MM.1S (cell line): ENCODE results near the gene MTHFD1.

Experiments used
- DNase-seq: peaks from one replicate; pipeline ENCODE4 v3.0.0-alpha.2; 2015
- H2AFZ ChIP-seq: fragments of 300-600 bp; sonication (generic); 2 replicates; pipeline ENCODE4 v1.6.0; 2016; ENCODE audit warnings: antibody characterized with exemption, low read length
- H3F3A ChIP-seq: fragments of 300-600 bp; sonication (generic); 2 replicates; pipeline ENCODE4 v1.6.1; 2016; ENCODE audit warnings: mild to moderate bottlenecking, antibody characterized with exemption, low read length, moderate library complexity, mixed read lengths; ENCODE audit not compliant: insufficient read depth
- H3K27ac ChIP-seq: fragments of 300-600 bp; sonication (generic); 2 replicates; pipeline ENCODE4 v1.5.1; 2016; ENCODE audit warnings: mild to moderate bottlenecking, low read length
- H3K27me3 ChIP-seq: fragments of 300-600 bp; sonication (generic); replicated peaks from 2 replicates; pipeline ENCODE4 v1.6.0; 2016; ENCODE audit warnings: low read length; ENCODE audit not compliant: insufficient read depth
- H3K36me3 ChIP-seq: fragments of 300-600 bp; sonication (generic); replicated peaks from 2 replicates; pipeline ENCODE4 v1.6.1; 2016; ENCODE audit warnings: mild to moderate bottlenecking, low read length, mixed read lengths; ENCODE audit not compliant: insufficient read depth
- H3K4me1 ChIP-seq: fragments of 300-600 bp; sonication (generic); 2 replicates; pipeline ENCODE4 v1.6.1; 2016; ENCODE audit warnings: low read length, mixed read lengths
- H3K4me2 ChIP-seq: fragments of 300-600 bp; sonication (generic); 2 replicates; pipeline ENCODE4 v1.6.0; 2016; ENCODE audit warnings: low read depth, low read length
- H3K4me3 ChIP-seq: fragments of 300-600 bp; sonication (generic); 2 replicates; pipeline ENCODE4 v1.5.1; 2016; ENCODE audit warnings: low read length, mixed read lengths
- H3K79me2 ChIP-seq: fragments of 300-600 bp; sonication (generic); 2 replicates; pipeline ENCODE4 v1.6.1; 2016; ENCODE audit warnings: mixed run types, low read length, mixed read lengths
- H3K9ac ChIP-seq: fragments of 300-600 bp; sonication (generic); 2 replicates; pipeline ENCODE4 v1.6.1; 2016; ENCODE audit warnings: low read length, mixed read lengths
- H3K9me2 ChIP-seq: fragments of 300-600 bp; sonication (generic); replicated peaks from 2 replicates; pipeline ENCODE4 v1.6.1; 2016; ENCODE audit warnings: mild to moderate bottlenecking, low read length, mixed read lengths; ENCODE audit not compliant: insufficient read depth
- H3K9me3 ChIP-seq: fragments of 300-600 bp; sonication (generic); replicated peaks from 2 replicates; pipeline ENCODE4 v1.6.1; 2016; ENCODE audit warnings: mild to moderate bottlenecking, low read length, mixed read lengths; ENCODE audit not compliant: insufficient read depth
- H4K20me1 ChIP-seq: fragments of 300-600 bp; sonication (generic); 2 replicates; pipeline ENCODE4 v1.6.1; 2016; ENCODE audit warnings: mild to moderate bottlenecking, low read length, moderate library complexity, mixed read lengths; ENCODE audit not compliant: insufficient read depth
- EZH2 ChIP-seq: fragments of 300-600 bp; sonication (generic); optimal IDR thresholded peaks from 2 replicates; pipeline ENCODE3; 2017; ENCODE audit warnings: low read depth, mild to moderate bottlenecking, antibody characterized with exemption, low read length, mixed read lengths
- EZH2phosphoT487 ChIP-seq: fragments of 300-600 bp; sonication (generic); IDR thresholded peaks from 2 replicates; pipeline ENCODE4 v1.6.1; 2018; ENCODE audit warnings: antibody characterized with exemption, low read length
- TF ChIP-seq, protein P1 (sequence below): fragments of 300-600 bp; sonication (generic); IDR thresholded peaks from 2 replicates; pipeline ENCODE4 v1.5.1; 2016; ENCODE audit warnings: antibody characterized with exemption, low read length, mixed read lengths

The MTHFD1 gene

DNA sequence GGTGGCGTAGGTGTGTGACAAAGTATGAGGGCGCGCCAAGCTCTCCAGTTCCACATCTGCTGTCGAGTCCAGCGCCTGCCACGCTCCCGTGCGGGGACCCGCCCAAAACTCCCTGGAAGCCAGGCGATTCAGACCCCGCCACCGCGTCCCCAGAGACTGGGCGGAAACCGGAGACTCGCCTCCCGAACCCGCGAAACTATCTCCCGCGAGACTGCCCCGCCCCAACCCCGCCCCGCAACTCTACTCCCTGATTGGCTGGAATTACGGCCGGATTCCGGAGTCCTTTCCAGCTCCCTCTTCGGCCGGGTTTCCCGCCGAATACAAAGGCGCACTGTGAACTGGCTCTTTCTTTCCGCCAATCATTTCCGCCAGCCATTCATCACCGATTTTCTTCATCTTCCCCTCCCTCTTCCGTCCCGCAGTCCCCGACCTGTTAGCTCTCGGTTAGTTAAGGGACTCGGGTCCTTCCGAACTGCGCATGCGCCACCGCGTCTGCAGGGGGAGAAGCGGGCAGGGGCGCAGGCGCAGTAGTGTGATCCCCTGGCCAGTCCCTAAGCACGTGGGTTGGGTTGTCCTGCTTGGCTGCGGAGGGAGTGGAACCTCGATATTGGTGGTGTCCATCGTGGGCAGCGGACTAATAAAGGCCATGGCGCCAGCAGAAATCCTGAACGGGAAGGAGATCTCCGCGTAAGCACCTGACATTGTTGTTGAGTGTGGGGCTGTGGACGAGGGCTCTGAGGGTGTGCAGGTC, at the start of gene MTHFD1:
Gene MTHFD1 (plus strand): TSS at position 572 of the 751 bp plus-strand sequence. CDS start 75 bp downstream, at position 647.
- peak within 1 kb of the TSS; percentile 58; the same call in 1 of the 2 replicates for H3K27ac ChIP-seq
- H4K20me1 ChIP-seq = no peaks in the 10 kb centered on the region
- H3K4me1 ChIP-seq = no peaks in the 10 kb centered on the region
- H3K9ac ChIP-seq = peak within 1 kb of the TSS; percentile 88
- peak within 1 kb of the TSS; percentile 86 for H3K4me3 ChIP-seq
- peak; percentile 93 for DNase-seq
- no peaks in the 10 kb centered on the region for H3K9me2 ChIP-seq
- no peaks in the 10 kb centered on the region for H3K27me3 ChIP-seq
- H2AFZ ChIP-seq = peak within 1 kb of the TSS; percentile 67
- TF ChIP-seq, protein P1, sequence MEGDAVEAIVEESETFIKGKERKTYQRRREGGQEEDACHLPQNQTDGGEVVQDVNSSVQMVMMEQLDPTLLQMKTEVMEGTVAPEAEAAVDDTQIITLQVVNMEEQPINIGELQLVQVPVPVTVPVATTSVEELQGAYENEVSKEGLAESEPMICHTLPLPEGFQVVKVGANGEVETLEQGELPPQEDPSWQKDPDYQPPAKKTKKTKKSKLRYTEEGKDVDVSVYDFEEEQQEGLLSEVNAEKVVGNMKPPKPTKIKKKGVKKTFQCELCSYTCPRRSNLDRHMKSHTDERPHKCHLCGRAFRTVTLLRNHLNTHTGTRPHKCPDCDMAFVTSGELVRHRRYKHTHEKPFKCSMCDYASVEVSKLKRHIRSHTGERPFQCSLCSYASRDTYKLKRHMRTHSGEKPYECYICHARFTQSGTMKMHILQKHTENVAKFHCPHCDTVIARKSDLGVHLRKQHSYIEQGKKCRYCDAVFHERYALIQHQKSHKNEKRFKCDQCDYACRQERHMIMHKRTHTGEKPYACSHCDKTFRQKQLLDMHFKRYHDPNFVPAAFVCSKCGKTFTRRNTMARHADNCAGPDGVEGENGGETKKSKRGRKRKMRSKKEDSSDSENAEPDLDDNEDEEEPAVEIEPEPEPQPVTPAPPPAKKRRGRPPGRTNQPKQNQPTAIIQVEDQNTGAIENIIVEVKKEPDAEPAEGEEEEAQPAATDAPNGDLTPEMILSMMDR = no peak
- no peak for TF ChIP-seq EZH2
- TF ChIP-seq EZH2phosphoT487 = no peak
- peak within 1 kb of the TSS; percentile 77 for H3K4me2 ChIP-seq
- H3F3A ChIP-seq = no peaks in the 10 kb centered on the region
- H3K36me3 ChIP-seq = no peaks in the 10 kb centered on the region
- H3K79me2 ChIP-seq = peaks cover 45% of the 10 kb centered on the region
- H3K9me3 ChIP-seq = no peaks in the 10 kb centered on the region

- peak; percentile 92 for DNase-seq
- H3K4me3 ChIP-seq = peak overlapping the region; percentile 66
- H2AFZ ChIP-seq = peak overlapping the region; percentile 84
- peak overlapping the region; percentile 86; the same call in 1 of the 2 replicates for H3K4me2 ChIP-seq
- peaks cover 5% of the 10 kb centered on the region; the same call in 1 of the 2 replicates for H3F3A ChIP-seq
- H3K27ac ChIP-seq = peak overlapping the region; percentile 75
- H3K4me1 ChIP-seq = peaks cover 12% of the 10 kb centered on the region; the same call in 1 of the 2 replicates
- H3K9ac ChIP-seq = peak overlapping the region; percentile 86
- no peaks in the 10 kb centered on the region for H3K36me3 ChIP-seq
- no peaks in the 10 kb centered on the region for H3K79me2 ChIP-seq
- TF ChIP-seq, protein P1 = no peak
- TF ChIP-seq EZH2phosphoT487 = no peak
- TF ChIP-seq EZH2 = no peak
- no peaks in the 10 kb centered on the region for H3K9me3 ChIP-seq
- no peaks in the 10 kb centered on the region for H3K9me2 ChIP-seq
- no peaks in the 10 kb centered on the region for H3K27me3 ChIP-seq
- no peaks in the 10 kb centered on the region for H4K20me1 ChIP-seq
Measured at GRCh38 chr14:64338616-64339316, 49.4 kb upstream of the MTHFD1 start.

DNA sequence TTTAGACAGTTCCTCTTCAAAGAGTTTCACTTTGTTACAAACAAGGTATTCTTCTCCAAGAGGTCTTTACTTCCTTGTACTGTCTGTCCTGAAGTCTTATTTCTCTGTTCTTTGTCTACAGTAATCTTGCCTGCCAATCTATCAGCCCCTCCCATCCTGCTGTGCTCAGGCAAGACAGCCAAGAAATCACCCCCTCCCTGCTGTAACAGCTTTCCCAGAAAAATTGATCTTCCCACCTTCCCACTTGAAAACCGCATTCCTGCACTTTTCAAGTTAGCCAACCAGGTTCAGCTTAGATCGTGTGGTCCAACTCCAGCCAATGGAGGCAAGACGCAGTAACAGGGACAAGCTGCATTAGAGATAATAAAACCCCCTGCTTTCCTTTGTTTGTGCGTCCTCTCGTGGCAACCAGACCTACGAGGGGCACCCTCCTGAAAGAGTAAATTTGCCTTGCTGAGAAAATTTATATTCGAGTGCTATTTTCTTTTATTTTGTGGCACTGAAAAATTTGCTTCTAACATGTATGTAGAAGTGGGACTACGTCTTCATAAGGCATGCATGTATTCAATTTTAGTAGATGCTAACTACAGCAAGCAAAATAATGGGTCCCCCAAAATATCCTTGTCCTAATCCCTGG, 47.5 kb upstream of the MTHFD1 start:
- Histone ChIP-seq H3K36me3 (no peaks in the 10 kb centered on the region), H3K9ac (no peak overlapping the region), H3K27me3 (no peaks in the 10 kb centered on the region), H3K27ac (no peak overlapping the region), H3F3A (peaks cover 5% of the 10 kb centered on the region; the same call in 1 of the 2 replicates), H3K4me1 (peaks cover 12% of the 10 kb centered on the region; the same call in 1 of the 2 replicates), H3K9me2 (no peaks in the 10 kb centered on the region), H2AFZ (no peak overlapping the region), H3K4me3 (no peak overlapping the region), H3K79me2 (no peaks in the 10 kb centered on the region), H3K9me3 (no peaks in the 10 kb centered on the region), H4K20me1 (no peaks in the 10 kb centered on the region), H3K4me2 (no peak overlapping the region)
- no peak for DNase-seq
- no peak for TF ChIP-seq EZH2phosphoT487
- TF ChIP-seq EZH2 = no peak
- TF ChIP-seq, protein P1 = no peak
